ENCODE results near the gene A4GALT.
A peak's percentile ranks its signal among the peaks of the same experiment; 100 is the strongest.
"Not testable (repeated sequence)": the region's sequence is repeated elsewhere in the genome, so short reads cannot be mapped to it uniquely, and the experiment has no call there.

A4GALT gene

DNA sequence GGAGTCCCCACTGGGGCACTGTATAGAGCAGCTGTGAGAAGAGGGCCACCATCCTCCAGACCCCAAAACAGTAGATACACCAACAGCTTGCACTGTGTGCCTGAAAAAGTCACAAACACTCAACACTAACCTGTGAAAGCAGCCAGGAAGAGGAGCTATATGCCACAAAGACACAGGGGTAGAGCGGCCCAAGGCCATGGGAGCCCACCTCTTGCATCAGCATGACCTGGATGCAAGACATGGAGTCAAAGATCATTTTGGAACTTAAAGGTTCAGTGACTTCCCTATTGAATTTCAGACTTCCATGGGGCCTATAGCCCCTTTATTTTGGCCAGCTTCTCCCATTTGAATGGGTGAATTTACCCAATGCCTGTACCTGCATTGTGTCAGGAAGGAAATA, 41.8 kb downstream of the A4GALT start:
- DNase-seq = no peak

DNA sequence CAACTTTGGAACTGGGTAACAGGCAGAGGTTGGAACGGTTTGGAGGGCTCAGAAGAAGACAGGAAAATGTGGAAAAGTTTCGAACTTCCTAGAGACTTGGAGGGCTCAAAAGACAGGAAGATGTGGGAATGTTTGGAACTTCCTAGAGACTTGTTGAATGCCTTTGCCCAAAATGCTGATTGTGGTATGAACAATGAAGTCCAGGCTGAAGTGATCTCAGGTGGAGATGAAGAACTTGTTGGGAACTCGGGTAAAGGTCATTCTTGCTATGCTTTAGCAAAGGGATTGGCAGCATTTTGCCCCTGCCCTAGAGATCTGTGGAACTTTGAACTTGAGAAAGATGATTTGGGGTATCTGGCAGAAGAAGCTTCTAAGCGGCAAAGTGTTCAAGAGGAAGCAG, 42.7 kb downstream of the A4GALT start:
- DNase-seq = not testable (repeated sequence)

DNA sequence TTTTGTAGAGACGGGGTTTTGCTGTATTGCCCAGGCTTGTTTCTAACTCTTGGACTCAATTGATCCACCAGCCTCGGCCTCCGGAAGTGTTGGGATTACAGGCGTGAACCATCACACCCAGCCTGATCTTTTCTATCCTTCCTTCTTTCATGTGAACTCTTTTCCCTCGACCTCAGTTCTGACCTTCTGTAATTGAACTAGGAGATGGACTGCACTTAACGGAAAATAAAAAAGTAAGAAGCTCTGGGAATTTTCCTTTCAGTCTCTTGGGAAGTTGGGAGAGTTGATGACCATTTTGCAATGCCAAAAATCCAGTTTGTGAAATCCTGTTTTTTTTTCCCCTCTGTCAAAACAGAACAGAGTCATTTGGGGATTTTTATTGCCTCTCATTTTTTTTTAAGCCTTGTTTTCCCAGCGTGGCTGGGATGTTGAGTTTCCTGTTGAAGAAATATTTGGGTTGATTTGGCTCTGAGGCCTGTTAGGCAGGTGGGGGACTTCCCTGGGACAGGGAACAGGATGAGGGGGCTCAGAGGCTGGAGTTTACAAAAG, 44.5 kb downstream of the A4GALT start:
- no peak for DNase-seq

DNA sequence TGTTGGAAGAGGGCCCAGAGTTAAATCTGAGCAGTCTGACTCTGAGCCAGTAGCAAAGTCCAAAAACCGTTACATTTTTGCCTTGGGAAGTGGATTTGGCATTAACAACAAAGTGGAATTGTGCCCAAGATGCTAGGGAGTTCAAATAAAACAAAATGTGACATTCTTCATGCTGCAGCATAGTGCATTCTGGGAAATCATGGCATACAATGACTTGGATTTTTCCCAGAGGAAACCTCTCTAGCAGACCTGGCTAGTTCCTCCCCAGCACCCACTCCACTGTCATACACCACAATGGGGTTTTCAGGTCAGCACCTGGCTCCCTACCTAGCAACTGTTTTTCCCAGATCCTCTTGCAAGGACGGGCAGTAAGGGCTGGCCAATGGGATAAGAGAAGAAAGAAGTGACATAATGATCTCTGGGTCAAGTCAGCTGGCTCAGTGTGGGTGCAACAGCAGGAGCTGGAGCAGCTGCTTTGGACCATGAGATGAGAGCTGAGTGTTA, 46.7 kb downstream of the A4GALT start:
- no peak for DNase-seq

DNA sequence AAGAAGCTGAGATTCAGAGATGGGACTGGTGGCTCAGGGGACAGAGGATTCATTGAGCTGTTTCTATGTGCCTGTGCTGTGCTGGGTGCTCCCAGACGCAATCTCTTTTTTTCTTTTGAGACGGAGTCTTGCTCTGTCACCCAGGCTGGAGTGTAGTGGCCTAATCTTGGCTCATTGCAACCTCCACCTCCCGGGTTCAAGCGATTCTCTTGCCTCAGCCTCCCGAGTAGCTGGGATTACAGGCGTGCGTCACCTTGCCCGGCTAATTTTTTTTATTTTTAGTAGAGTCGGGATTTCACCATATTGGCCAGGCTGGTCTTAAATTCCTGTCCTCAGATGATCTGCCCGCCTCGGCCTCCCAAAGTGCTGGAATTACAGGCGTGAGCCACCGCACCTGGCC, 47.6 kb downstream of the A4GALT start:
- DNase-seq = not testable (repeated sequence)

DNA sequence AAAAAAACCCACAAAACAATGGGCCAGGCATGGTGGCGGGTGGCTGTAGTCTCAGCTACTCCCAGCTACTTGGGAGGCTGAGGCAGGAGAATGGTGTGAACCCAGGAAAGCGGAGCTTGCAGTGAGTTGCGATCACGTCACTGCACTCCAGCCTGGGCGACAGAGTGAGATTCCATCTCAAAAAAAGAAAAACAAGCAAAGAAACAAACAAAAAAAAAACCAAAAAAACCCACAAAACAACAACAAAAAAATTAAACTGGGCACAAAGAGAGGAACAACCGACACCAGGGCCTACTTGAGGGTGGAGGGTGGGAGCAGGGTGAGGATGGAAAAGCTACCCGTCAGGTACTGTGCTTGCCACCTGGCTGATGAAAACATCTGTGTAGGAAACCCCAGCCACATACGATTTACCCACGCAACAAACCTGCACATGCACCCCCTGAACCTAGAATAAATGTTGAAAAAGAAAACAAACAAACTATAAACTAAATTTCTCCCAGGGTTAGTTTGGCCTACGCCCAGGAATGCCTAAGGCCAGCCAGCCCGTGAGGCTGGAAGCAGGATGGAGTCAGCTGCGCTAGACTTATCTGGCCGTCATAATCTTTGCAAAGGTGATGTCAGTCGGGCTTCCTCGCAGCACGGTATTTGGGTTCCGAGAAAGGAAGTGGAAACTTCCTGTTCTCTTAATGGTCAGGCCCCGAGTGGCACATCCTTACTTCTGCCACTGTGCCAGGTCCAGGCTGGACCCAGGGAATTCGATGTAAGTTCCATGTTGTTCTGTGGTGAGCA, 49.6 kb downstream of the A4GALT start:
- DNase-seq = no peak

DNA sequence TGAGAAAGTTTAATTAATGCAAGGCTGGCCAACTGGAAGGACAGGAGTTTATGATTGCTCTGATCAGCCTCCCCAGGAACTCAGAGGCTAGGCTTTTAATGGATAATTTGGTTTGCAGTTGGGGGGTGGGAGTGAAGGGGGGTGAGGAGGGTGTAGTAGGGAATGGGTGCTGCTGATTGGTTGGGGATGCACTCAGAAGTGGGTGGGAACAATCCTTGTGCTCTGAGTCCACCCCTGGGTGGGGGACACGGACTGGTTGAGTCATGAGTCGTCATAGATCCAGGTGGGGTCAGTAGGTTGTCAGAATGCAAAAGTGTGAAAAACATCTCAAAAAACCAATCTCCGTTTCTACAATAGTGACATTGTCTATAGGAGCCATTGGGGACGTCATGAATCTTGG, 50.6 kb downstream of the A4GALT start:
- no peak for DNase-seq

DNA sequence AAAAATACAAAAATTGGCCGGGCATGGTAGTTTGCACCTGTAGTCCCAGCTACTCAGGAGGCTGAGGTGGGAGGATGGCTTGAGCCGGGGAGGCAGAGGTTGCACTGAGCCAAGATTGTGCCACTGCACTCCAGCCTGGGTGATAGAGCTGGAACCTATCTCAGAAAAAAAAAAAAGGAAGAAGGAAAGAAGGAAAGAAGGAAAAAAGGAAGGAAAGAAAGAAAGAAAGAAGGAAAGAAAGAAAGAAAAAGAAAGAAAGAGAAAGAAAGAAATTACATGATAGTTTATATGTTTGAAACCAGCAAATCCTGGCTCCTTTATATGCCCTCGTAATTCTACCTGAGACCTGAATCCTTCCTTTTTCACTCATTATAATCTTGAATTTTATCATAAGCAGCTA, 54.3 kb downstream of the A4GALT start:
- DNase-seq = not testable (repeated sequence)

DNA sequence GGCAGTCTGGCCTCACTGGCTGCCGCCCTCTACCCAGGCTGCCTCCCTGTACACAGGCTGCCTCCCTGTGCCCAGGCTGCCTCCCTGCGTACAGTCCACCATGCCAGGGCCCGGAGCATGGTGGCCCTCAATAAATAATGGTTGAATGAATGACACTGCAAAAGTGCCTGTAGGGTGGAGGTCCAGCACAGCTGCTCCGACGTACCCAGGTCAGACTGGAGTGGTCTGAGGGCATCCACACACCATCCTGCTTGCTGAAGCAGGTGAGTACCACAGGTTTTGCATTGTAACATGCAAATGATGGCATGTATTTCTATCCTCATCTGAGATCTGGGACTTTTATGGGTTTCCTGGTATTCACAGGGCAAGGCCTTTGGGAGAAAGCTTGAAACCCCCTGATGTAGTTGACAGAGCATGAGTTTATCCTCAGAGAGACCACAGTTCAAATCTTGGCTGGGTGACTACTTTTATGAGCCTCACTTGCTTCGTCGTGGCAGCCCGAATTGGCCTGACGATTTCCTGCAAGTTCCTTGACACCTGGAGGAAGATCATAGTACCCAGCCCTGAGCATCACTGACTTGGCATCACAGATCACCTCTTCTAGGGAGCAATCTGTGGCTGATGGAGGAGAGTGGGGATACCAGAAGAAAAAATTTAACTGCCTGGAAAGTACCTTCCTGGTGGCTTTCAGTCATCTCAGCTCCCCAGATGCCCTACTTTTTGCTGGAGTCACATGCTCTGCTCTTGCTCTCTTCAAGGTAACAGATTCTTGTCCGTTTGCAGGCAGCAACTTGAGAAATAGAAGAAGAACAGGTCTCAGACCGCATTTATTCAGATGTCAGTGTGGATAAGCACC, 55.5 kb downstream of the A4GALT start:
- no peak for DNase-seq

DNA sequence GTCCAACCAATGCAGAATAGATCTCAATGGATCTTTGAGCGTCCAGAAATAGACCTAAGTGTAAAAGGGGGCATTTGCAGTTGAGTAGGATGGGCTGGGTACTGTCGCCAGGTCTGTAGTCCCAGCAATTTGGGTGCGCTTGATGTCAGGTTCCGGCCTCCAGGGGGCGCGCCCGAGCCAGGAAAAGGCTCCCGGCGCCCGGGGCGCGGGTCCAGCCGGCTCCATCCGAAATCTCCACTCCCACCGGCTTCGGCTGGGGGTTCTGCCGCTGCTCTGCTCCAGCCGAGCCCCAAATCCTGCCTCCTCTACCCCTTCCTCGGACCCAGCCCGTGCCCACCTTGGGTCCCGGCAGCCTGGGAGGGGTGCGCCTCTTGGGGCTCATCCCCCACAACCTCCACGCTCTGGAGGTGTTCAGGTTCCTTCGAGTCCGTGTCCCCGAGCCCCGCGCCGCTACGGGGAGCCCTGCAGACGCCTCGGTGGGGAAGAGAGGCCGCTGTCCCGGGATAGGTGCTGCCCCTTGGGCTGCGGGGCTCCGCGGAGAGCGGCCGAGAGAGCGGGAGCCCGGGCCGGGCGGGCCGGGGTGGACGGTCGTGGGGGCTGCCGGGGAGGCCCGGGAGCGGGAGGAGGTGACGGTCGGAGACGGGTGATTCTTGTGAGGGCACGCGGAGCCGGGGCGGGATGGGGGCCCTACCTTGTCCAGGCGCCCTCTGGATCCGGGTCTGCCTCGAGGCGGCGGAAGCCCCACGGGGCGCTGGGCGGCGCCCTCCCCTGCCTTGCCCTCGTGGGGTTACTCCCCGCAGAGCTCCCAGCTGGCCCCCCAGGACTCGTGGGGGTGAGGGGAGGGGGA, 58.5 kb downstream of the A4GALT start:
- peak; percentile 86 for DNase-seq

DNA sequence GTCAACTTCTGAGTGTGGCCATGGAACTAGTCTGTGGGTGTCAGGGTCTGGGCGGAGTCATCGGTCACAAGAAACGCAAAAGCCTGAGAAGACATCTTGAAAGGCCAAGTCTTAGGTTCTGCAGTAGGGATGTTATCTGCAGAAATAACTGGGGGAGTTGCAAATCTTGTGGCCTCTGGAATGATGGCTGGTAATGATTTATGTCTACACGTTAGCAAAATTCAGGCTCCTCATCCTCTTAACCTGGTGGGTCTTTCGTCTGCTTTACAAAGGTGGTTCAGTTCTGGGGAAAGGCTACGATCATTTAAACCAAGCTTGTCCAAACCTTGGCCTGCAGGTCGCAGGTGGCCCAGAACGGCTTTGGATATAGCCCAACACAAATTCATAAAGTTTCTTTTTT, 64.1 kb downstream of the A4GALT start:
- DNase-seq = no peak

DNA sequence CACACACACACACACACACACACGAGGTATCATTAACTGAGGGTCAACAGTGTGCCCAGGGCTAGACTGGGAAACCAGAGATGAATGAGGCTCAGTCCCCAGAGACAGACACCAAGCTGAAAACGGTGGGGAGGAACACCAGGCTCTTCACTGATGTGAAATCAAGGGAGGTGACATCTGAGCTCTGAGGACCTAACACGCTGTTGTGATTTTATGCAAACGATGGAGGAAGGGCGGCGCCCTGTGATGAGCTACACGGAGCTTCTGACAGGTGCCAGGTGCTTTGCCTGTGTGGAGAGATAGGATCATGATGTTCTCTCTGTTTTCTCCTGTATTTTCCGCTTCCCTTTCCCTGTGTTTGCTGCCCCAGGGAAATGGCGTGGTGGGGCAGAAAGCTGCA, 65.0 kb downstream of the A4GALT start:
- peak; percentile 52 for DNase-seq

DNA sequence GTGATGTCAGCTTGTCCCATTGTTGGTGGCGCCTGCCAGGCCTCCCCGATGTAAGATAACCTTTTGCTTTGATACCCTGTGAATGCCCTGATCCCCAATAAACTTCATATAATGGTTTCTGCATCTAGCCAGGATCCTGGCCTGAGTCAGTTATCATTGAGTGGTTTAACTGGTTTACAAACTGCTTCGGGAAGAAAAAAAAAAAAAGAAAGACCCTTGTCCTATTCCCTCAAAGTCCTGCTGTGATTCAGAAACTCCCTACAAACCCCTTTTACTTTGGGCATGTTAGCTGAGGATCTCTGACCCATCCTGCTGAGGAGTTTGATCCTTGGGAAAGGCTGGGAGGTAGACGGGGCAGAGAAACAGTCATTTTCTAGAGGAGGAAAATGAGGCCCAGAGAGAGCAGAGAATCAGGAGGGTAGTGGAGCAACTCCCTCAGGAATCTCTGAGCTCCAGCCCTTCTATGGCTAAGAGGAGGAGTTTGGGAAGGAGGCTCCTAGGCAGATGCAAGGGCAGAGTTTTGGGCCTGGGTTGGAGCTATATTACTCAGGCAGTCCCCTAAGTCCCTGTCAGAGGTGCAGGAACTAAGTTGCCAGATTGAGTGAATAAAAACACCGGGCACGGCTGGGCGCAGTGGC, 66.1 kb downstream of the A4GALT start:
- DNase-seq = peak; percentile 60

DNA sequence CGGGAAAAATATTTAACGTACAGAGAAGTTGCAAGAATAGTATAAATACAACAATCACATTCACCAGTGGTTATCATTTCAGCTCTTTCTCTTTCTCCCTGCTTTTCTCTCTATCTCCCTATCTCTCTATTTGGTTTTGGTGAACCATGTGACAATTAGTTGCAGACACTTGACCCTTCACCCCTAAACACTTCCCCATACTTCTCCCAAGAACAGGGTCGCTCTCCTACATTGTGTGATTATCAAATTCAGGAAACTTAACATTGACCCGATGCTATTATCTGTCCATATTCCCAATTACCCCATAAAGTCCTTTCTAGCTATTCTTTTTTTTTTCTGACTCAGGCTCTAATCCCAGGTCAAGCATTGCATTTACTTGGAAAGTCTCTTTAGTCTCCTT, 66.7 kb downstream of the A4GALT start:
- no peak for DNase-seq

DNA sequence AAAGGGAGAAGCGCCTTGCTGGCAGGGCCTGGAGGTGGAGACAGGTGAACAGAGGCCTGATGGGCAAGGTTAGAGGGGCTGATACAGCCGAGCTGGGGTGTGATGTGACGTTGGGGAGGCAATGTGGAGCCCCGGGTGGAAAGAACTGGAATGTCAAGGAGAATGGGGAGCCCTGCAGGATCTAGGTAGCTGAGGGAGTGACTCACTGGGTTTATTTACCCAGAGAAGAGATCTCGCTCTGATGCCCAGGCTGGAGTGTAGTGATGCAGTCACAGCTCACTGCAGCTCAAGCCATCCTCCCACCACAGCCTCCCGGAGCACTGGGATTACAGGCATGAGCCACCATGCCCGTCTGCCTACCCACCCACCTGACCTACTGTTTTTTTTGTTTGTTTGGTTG, 69.5 kb downstream of the A4GALT start:
- DNase-seq = no peak

DNA sequence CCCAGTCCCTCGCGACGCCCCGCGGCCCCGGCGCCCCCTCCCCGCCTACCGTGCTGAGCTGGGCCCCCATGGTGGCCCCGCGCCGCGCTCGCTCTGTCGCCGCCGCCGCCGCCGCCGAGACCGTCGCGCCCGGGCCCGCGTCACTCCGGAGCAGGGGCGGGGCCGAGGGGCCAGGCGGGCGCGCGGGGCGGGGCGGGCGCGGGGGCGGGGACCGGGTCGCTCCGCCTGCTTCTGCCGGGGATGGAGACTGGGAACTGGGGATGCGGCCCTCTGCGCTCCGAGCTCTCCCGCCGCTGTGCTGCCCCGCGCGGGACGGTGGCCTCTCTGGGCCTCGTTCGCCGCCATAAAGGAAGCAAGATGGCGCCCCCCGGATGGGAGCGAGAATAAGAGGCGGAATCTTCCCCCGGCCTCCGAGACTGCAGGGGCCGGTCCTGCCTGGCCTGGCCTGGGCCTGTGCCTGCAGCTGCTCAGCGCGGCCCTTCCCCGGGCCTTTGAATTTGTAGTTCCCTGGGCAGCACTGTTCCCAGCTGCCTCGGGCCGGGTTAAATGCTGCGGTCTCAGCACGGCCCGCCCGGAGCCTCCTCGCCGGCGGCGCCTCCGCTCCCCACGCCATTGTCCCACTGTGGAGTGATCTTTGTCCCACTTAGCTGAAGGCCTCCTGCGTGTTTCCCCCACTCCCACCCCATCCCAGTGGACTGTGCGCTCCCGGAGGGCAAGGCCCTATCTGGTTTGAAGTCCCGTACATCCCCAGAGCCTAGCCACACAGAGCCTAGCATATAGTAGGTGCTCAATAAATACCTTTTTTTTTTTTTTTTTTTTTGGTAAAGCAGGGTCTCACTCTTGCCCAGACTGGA, 71.2 kb downstream of the A4GALT start, which contains the start of gene CYB5R3:
Gene CYB5R3, minus strand, starts transcription at position 147 of the 854 bp plus-strand sequence. Its CDS starts 77 bp downstream, at position 70.
- peak; percentile 92 for DNase-seq

DNA sequence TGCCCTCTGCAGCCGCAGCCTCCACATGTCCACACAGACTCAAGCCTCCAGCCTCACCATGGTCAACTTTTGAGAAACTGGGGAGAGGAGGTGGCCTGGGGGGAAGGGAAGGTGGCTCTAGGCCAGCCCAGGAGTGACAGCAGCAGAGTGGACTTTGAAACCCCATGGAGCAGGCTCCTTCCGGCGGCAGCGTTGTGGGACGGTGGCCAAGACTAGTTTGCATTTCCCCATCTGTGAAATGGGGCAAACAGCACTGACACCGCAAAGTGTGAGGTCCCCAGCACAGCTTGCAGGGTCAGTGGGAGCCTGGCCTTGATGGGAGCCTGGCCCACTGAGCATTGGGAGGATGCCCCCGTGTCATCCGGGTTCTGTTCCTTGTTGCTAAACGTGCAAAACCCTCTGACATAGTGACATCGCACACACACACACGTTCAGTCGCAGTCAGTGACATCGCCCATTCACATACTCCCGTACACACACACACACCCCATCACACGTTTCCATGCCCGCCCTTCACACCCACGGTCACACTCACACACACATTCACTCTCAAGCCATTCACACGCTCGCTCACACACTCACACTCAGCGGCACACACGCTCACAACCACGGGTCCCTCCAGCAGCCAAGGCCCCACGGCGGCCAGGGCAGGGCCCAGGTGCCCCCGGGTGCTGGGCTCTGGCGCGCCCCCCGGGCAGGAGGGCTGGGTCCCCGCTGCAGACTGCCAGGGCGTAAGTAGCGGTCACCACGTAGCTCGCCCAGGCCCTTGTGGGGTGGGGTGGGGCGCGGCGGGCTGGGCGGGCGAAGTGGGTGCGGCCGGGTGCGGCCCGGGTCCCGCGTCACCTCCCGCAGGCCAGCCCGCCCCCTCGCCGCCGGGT, 72.1 kb downstream of the A4GALT start:
- no peak for DNase-seq

DNA sequence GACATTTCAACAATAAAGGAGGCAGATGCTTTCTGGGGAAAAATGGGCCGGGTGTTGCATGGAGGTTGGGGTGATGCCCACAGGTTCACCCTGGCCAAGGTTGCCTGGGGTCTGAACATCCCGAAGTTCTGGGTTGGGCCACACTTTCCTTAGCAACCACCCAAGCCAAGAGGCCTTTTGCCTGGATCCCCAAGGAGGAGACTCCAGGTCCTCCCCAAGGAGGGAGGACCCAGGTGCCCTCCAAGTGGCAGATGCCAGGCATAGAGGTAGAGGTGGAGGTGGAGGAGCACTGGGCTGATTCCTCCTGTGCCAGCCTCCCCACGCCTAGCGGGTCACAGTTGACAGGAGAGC, 72.7 kb downstream of the A4GALT start:
- no peak for DNase-seq

DNA sequence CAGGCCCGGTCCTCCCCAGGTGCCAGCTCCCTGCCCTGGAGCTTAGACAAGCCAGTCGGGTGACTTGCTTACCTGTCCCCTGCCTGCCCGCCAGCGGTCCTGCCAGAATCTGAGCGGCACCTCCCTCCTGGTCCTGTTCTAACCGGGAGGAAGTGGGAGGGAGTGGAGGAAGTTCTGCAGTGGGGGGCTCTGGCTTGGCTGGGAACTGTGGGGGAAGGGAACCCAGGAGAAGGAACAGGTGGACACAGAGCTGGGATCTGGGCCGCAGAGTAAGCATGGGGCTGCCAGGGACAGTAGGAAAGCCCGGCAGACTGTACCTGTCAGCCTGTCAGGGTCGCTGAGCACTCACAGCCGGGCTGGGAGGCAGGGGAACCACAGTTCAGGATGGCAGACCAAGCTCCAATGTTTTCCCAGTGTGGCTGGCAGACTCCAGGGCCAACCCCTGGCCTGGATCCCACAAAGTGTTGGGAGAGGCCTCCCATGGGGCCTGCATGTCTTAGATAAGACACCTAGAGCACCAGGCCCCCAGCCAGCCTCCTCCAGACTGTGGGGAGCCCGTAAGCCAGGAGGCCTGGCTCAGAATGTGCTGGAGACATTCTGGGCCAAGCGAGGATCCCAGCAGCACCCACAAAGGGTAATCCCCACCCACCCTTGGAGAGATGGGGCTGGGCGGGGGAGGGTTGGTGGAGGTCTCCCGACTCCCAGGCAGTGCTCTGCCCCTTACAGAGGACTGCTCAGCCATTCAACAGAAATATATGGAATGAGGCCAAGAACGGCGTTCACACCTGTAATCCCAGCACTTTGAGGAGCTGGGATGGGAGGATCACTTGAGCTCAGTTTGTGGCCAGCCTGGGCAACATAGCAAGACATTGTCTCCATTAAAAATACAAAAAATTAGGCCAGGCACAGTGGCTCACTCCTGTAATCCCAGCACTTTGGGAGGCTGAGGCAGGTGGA, 73.8 kb downstream of the A4GALT start:
- DNase-seq = no peak

Measured in islet precursor cell (in vitro differentiated cells).